ENCODE results near the gene MTIF2.
"Not testable (repeated sequence)": the region's sequence is repeated elsewhere in the genome, so short reads cannot be mapped to it uniquely, and the experiment has no call there.

The MTIF2 gene

GRCh38 chr2:55268907-55269644, at the start of gene MTIF2:
Gene MTIF2, minus strand, starts transcription at chr2:55269231. Its CDS starts 5,373 bp downstream, at chr2:55263858.
- DNase-seq (ENCODE audit: low read depth), result peak; percentile 85

GRCh38 chr2:55314985-55315384, 46.0 kb upstream of the MTIF2 start:
- no peak for DNase-seq (ENCODE audit: low read depth)

GRCh38 chr2:55311444-55311870, 42.4 kb upstream of the MTIF2 start:
- peak; percentile 12 for DNase-seq (ENCODE audit: low read depth)

- DNase-seq (ENCODE audit: low read depth), result peak; percentile 14
These were observed 40.4 kb upstream of the MTIF2 start for GRCh38 chr2:55309446-55309845.

GRCh38 chr2:55302241-55302640, 33.2 kb upstream of the MTIF2 start:
- no peak for DNase-seq (ENCODE audit: low read depth)

- no peak for DNase-seq (ENCODE audit: low read depth)
These were observed 32.2 kb upstream of the MTIF2 start for GRCh38 chr2:55301277-55301676.

- no peak for DNase-seq (ENCODE audit: low read depth)
These were observed 27.4 kb upstream of the MTIF2 start for GRCh38 chr2:55296393-55296792.

GRCh38 chr2:55283083-55283482, 14.1 kb upstream of the MTIF2 start:
- no peak for DNase-seq (ENCODE audit: low read depth)

GRCh38 chr2:55282110-55282917, 13.3 kb upstream of the MTIF2 start:
- peak; percentile 73 for DNase-seq (ENCODE audit: low read depth)

GRCh38 chr2:55280851-55281546, 12.0 kb upstream of the MTIF2 start:
- DNase-seq (ENCODE audit: low read depth), result not testable (repeated sequence)

- not testable (repeated sequence) for DNase-seq (ENCODE audit: low read depth)
These were observed 10.9 kb upstream of the MTIF2 start for GRCh38 chr2:55279859-55280424.

GRCh38 chr2:55279214-55279835, 10.3 kb upstream of the MTIF2 start:
- not testable (repeated sequence) for DNase-seq (ENCODE audit: low read depth)

- DNase-seq (ENCODE audit: low read depth), result no peak
These were observed 8.3 kb upstream of the MTIF2 start for GRCh38 chr2:55277310-55277709.

- DNase-seq (ENCODE audit: low read depth), result not testable (repeated sequence)
These were observed 5.3 kb upstream of the MTIF2 start for GRCh38 chr2:55274346-55274745.

- no peak for DNase-seq (ENCODE audit: low read depth)
These were observed 587 bp upstream of the MTIF2 start for GRCh38 chr2:55269645-55269990.

GRCh38 chr2:55268288-55268906, 634 bp downstream of the MTIF2 start:
- DNase-seq (ENCODE audit: low read depth), result no peak

- DNase-seq (ENCODE audit: low read depth), result not testable (repeated sequence)
These were observed 9.4 kb downstream of the MTIF2 start for GRCh38 chr2:55259586-55259985.

- DNase-seq (ENCODE audit: low read depth), result no peak
These were observed 16.2 kb downstream of the MTIF2 start for GRCh38 chr2:55252832-55253231.

GRCh38 chr2:55247025-55247424, 22.0 kb downstream of the MTIF2 start:
- no peak for DNase-seq (ENCODE audit: low read depth)

- DNase-seq (ENCODE audit: low read depth), result no peak
These were observed 23.6 kb downstream of the MTIF2 start for GRCh38 chr2:55245411-55245810.

GRCh38 chr2:55242617-55243016, 26.4 kb downstream of the MTIF2 start:
- DNase-seq (ENCODE audit: low read depth), result no peak

Measured in fibroblast of the conjunctiva (primary cell).